HuH-7.5 (cell line): Measurements from ENCODE around the gene BCL2L12.

Experiments used
- DNase-seq: peaks from one replicate; pipeline ENCODE4 v3.0.0; 2011; ENCODE audit warnings: low spot score

The BCL2L12 gene

DNA sequence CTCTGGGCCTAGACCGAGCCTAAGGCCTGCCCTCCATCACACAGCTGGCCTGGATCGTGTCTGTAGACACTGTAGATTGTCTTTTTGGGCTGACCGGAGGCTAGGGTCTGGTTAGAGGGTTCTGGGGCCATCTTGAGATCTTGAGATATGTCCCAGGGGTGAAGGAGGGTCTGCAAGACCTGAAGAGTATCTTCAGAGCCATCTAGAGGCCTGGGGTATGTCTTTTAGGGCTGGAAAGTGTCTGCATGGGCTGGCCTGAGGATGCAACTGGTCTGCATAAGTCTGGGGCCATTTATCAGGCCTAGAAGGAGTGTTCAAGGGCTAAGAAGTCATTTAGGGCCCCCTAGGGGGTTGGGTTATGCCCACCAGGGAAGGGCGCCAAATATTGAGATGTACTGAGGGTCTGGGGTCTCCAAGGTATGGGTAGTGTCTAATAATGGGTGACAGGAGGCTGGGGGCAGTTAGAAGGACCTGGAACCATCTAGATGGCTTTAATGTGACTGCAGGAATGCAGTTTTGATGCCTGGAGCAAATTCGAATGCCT lies 23.2 kb upstream of the BCL2L12 start:
- no peak for DNase-seq

DNA sequence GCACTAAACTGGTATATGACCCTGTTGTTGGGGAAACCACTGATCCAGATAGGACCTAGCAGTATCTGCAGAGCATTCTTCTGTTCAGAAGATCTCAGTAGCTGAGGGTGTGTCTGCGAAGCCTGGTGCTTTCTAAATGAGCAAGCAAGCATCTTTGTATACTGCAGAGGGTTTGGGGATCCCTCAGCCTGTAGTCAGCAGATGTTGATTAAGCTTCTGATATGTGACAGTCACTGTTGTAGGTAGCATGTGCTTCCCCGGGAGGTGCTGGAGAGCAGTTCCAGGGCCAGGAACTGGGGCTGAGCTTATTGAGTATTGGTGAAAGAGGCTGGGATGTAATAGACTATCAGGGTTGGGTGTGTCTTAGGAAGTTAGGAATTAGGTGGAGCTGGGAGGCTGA lies 22.3 kb upstream of the BCL2L12 start:
- DNase-seq: no peak

DNA sequence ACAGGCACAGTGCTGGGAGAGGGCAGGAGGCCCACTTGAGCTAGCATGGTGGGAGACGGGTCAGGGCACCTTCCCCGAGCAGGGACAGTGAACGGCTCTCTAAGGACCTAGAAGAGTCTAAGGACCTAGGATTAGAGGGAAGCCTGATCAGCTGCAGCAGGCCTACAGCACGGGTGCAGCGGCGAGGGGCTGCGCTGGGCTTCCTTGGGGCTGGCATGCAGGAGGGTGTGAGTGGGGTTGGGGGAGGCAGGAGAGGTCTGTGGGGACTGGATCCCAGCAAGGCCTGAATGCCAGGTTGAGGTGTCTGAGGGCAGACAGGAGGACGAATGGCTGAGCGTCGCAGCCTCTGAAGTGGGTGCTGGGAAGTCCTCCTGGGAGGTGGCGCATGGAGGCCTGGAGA lies 20.1 kb upstream of the BCL2L12 start:
- no peak for DNase-seq

DNA sequence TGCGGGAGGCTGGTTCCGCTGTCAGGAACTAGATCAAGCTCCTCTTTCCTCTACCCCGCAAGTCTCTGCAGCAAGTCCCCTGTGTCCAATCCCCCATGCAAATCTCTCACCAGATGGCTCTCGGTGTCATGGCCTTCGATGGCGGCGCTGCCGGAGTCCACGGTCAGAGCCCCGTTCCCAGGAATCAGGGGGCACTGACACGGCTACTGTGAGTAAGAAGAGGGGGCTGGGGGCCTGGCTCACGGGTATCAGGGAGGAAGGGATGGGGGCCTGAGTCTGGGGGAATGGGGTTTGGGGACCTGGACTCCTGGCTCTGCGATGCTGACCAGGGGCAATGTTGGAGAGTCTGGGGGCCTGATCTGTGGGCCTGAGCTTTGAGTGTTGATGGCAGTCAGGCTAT lies 19.7 kb upstream of the BCL2L12 start:
- no peak for DNase-seq

DNA sequence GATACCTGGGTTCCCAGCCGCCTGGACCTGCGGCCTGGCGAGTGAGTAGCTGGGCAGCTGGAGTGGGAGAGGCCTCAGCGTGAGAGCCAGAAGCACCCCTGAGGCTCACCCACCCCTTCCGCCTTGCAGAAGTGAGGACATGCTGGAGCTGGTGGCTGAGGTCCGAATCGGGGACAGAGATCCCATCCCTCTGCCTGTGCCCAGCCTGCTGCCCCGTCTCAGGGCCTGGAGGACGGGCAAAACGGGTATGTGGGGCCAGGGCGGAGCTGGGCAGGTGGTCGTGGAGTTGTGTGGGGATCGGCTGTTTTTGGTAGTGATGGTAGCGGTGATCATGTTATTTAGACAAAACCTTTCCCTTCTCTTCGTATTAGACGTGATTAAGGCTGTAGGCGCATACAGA lies 19.1 kb upstream of the BCL2L12 start:
- no peak for DNase-seq

DNA sequence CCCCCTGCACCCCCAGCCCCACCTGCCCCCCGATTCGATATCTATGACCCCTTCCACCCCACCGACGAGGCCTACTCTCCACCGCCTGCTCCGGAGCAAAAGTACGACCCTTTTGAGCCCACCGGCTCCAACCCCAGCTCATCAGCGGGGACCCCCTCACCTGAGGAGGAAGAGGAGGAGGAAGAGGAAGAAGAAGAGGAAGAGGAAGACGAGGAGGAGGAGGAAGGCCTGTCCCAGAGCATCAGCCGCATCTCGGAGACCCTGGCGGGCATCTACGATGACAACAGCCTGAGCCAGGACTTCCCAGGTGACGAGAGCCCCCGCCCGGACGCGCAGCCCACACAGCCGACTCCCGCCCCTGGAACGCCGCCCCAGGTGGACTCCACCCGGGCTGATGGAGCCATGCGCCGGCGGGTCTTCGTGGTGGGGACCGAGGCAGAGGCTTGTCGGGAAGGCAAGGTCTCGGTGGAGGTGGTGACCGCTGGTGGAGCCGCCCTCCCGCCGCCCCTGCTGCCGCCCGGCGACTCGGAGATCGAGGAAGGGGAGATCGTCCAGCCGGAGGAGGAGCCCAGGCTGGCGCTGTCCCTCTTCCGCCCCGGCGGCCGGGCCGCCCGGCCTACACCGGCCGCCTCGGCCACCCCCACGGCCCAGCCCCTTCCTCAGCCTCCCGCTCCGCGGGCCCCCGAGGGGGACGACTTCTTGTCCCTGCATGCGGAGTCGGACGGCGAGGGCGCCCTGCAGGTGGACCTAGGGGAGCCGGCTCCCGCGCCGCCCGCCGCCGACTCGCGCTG lies 14.5 kb upstream of the BCL2L12 start:
- DNase-seq: no peak

DNA sequence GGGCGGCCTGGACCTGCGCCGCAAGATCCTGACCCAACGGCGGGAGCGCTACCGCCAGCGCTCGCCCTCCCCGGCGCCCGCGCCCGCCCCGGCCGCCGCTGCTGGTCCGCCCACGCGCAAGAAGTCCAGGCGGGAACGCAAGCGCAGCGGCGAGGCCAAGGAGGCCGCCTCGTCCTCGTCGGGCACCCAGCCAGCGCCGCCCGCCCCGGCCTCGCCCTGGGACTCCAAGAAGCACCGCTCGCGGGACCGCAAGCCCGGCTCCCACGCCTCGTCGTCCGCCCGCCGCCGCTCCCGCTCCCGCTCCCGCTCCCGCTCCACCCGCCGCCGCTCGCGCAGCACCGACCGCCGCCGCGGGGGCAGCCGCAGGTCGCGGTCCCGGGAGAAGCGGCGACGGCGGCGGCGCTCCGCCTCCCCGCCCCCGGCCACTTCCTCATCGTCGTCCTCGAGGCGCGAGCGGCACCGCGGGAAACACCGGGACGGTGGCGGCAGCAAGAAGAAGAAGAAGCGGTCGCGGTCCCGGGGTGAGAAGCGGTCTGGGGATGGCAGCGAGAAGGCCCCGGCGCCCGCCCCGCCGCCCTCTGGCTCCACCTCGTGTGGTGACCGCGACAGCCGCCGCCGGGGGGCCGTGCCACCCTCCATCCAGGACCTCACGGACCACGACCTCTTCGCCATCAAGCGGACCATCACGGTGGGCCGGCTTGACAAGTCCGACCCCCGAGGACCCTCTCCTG lies 13.7 kb upstream of the BCL2L12 start:
- no peak for DNase-seq

DNA sequence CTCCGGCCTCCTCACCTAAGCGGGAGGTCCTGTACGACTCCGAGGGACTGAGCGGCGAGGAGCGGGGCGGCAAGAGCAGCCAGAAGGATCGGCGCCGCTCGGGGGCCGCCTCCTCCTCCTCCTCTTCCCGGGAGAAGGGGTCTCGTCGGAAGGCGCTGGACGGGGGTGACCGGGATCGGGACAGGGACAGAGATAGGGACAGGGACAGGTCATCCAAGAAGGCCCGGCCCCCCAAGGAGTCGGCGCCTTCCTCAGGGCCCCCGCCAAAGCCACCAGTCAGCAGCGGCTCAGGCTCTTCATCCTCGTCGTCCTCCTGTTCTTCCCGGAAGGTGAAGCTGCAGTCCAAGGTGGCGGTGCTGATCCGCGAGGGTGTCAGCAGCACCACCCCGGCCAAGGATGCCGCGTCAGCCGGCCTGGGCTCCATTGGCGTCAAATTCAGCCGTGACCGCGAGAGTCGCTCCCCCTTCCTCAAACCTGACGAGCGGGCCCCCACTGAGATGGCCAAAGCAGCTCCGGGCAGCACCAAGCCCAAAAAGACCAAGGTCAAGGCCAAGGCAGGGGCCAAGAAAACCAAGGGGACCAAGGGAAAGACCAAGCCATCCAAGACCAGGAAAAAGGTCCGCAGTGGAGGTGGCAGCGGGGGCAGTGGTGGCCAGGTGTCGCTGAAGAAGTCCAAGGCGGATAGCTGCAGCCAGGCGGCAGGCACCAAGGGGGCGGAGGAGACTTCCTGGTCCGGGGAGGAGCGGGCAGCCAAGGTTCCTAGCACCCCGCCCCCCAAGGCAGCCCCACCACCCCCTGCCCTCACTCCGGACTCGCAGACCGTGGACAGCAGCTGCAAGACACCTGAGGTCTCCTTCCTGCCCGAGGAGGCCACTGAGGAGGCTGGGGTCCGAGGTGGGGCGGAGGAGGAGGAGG lies 12.9 kb upstream of the BCL2L12 start:
- no peak for DNase-seq

DNA sequence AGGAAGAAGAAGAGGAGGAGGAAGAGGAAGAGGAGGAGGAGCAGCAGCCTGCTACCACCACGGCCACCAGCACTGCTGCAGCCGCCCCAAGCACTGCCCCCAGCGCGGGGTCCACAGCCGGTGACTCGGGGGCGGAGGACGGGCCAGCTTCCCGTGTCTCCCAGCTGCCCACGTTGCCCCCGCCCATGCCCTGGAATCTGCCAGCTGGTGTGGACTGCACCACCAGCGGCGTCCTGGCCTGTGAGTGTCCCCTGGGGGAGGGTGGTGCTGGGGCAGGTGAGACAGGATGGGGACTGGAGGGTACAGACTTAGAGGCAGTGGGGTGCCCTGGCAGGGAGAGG lies 12.3 kb upstream of the BCL2L12 start:
- no peak for DNase-seq

DNA sequence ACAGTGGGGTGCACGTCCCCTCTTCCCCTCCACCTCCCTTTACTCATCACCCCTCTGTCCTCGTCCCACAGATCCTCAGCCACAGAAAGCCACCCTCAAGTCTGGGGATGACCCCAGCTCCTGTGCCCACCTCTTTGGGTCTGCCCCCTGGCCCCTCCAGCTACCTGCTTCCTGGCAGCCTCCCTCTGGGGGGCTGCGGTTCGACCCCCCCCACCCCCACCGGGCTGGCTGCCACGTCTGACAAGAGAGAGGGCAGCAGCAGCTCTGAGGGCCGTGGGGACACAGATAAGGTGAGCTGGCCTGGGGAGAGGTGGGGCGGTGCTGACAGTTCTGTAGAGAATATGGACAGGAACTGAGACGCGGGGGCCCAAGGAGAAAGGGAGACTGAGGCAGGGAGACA lies 11.2 kb upstream of the BCL2L12 start:
- no peak for DNase-seq

DNA sequence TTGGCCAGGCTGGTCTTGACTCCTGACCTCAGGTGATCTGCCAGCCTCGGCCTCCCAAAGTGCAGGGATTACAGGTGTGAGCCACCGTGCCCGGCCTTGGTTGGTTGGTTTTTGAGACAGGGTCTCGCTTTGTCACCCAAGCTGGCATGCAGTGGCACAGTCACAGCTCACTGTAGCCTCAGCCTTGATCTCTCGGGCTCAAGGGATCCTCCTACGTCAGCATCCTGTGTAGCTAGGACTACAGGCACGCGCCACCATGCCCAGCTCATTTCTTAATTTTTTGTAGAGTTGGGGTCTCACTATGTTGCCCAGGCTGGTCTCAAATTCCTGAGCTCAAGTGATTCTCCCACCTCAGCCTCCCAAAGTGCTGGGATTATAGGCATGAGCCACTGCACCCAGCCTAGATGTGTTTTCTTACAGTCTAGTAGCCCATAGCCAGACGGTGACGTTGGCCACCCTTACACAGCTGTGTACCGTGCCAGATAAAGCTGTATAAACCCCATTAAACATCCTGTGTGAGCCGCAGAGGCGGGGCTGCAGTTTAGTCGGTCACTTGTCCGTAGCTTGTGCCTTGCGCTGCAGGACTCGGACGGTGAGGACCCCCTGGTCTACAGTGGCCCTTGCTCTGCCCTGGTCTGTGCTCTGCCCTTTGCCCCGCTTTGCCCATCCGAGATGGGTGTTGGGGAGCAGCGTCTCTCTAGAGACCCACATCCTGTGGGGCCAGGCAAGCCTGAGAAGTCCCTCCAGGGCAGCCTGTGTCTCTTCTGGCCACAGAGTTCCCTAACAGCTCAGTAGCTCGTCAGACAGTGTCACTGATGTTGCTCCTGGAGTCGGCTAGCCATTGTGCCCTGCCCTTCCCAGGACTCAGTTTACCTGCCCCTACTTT lies 9.9 kb upstream of the BCL2L12 start:
- no peak for DNase-seq

DNA sequence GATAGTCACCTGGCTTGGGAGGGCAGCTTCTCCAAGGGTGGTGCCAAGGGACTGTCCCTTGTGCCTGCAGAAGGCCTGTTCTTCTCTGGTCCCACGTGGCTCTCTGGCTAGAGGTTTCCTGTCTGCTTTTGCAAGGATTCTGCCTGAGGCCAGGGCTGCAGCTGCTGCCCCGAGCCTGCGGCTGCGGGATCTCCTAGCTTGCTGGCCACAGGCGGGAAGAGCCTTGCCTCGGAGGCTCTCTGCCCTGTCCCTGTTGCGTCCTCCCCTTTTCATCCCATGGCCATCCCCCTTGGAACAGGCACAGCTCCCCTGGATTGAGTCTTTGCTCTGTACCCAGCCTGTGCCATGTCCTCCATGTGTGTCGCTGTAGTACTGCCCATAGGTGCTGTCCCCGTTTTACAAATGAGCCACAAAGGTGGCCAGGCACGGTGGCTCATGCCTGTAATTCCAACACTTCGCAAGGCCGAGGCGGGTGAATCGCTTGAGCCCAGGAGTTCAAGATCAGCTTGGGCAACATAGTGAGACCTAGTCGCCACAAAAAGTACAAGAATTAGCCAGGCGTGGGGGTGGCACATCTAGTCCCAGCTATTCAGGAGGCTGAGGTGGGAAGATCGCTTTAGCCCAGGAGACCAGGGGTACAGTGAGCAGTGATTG lies 9.2 kb upstream of the BCL2L12 start:
- no peak for DNase-seq

DNA sequence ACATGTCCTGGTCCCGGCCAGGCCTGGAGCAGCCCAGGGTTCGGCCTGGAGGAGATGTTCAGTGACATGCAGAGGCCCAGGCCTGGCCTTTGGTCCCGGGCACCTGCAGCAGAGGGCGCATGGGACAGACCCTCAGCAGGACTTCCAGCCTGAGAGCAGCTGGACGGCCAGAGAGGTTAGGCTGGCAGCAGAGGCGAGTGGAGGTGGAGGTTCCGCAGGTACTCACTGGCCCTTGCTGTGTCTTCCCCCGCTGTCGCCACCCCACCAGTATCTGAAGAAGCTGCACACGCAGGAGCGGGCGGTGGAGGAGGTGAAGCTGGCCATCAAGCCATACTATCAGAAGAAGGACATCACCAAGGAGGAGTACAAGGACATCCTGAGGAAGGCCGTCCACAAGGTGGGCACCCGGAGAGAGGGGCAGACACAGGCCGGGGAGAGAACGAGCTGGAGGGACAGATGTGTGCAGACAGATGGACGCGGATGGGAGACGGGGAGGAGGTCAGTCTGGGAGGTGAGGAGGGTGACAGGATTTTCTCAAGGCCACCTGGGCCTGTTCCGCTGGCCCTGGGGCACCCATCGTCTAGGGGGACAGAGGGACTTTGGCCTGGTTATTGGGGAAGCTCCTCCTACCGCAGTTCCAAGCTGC lies 8.1 kb upstream of the BCL2L12 start:
- DNase-seq: no peak

DNA sequence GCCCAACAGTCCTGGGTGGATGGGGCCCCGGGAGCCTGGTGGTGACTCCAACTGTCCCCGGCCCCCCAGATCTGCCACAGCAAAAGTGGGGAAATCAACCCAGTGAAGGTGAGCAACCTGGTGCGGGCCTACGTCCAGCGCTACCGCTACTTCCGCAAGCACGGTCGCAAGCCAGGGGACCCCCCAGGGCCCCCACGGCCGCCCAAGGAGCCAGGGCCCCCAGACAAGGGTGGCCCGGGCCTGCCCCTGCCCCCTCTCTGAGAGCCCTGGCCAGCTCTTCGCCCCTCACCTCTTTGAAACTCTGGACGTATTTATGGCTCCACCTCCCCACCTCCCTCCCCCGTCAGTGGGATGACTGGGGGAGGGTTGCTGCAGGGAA lies 7.6 kb upstream of the BCL2L12 start:
- no peak for DNase-seq

DNA sequence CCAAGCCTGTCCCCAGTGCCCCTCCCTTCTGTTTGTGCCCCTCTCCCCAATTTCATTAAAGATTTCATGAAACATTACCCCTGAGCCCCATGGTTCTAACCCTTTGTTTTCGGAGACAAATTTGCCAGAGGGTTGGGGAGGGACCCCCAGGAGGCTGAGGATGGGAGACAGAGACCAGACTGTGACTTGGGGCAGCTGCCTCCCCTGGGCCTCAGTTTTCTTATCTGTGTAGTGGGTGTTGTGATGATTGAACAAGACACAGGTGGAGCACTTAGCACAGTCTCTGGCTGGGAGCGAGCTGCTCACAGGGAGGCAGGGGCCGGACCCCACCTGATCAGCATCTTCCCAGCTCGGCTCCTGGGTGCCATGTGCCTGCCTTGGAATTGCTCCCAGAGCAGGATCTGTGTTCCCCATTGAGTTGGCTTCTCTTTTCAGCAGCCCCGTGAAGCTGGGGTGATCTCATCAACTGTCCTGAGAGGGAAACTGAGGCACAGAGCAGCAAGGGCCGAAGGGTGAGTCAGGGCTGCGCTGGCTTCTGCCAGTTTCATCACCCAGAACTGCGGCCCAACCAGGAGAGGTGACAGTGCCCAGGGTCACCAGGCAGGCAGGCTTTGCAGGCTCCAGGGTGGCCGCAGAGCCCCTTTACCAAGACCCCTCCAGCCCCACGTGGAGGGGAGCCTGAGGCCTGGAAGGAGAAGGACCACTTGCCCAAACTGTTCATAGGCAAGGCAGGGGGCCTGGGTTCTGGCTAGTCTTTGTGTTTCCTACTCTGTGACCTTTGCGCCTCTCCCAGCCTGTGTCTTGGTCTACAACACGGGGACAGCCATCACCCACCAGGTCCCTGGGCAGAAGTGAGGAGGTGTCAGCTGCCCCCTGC lies 6.9 kb upstream of the BCL2L12 start:
- DNase-seq: no peak

DNA sequence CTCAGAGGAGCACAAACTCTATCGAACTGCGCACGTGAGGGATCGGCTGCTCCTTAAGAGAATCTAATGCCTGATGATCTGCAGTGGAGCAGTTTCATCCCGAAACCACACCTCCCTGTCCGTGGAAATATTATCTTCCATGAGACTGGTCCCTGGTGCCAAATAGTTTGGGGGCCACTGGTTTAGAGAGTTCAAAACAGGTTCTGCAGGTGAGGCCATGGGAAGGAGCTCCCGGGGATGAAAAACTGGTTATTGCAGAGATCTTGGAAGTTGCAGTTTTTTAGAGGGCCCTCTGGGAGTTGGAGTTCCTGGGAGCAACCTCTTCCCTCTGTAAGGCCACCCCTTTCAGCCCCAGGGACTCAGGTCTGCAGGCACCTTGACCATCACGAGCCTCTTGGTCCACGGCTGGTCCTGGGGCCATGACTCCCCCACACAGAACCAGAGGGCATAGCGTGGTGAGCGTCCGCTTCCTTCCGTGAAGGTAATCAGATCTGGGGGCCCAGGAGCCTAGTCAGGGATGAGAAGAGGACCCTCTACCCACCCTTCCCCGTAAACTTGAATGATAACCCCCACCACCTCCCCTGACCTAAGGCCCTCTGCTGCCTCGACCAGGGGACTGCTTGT lies 5.3 kb upstream of the BCL2L12 start:
- DNase-seq: no peak

DNA sequence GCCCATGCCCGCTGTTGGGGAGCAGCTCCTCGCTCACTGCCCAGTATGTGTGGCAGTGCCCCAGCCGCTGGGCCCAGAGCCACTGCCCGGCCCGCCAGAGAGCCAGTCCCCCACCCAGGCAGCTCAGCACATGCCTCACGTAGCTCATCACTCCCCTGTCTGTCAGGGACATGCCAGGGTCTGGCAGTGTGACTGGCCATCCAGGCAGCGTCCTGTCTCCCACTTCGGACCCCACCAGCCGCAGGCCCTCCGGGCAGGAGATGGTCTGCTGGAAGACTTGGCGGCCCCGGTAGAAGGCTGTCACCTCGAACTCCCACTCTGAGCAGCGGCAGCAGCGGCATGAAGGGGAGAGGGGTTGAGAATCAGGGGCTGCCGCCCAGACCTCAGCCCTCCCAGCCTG lies 3.7 kb upstream of the BCL2L12 start:
- no peak for DNase-seq

DNA sequence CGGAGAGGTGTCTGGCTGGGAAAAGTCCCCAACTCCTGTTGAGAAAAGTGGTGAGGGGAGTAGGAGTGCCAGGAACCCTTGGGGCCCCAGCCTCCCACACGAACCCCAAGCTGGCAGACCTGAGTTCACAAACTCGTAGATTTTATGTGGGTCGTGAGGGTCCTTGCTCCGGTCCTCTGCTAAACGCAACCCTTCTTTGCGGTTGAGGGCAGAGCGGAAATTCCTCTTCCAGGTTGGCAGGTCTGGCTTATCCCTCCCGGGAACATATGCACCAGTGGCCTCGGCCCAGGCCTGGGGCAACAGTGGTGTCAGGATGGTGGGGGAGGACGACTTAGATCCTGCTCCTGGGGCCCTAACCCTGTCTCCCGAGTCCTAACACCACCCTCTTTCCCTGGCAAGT lies 2.5 kb upstream of the BCL2L12 start:
- no peak for DNase-seq
